ENCODE data around the gene LANCL2. TPM values are rescaled to one million over a fixed set of nuclear protein-coding genes. Genes with fewer than 3 reads are reported as not detected.

LANCL2 gene
- polyA plus RNA-seq, 3 donors = 6.4 to 11.8 (median 8.3) TPM

GRCh38 chr7:55474944-55475854 is 110.1 kb downstream of the LANCL2 start:
- Mint-ChIP-seq H3K27me3 (ENCODE audit: low read depth in 3 of 3) (no peaks in the 10 kb centered on the region), H3K27ac (peak overlapping the region in 3 of 7 donors; percentile 37 to 58 (median 58)), H3K4me1 (peaks cover 4% of the 10 kb centered on the region), H3K4me3 (no peak overlapping the region), H3K36me3 (peaks cover 30 to 36% of the 10 kb centered on the region in 2 donors), H3K9me3 (no peaks in the 10 kb centered on the region)
- intact Hi-C loops (cut with micrococcal nuclease) = no loop called here
- Histone ChIP-seq H3K27me3 (ENCODE audit: control insufficient read depth in 2 of 2, insufficient read depth in 2 of 2, low read length in 2 of 2) (no peaks in the 10 kb centered on the region), H3K36me3 (replicated peaks in 1 of 2; ENCODE audit: control insufficient read depth in 1 of 2, insufficient read depth in 2 of 2, low read length in 2 of 2) (peaks cover 6 to 32% of the 10 kb centered on the region in 2 donors), H4K20me1 (ENCODE audit: insufficient read depth, low read length) (peaks cover 12% of the 10 kb centered on the region), H3K9me3 (replicated peaks in 1 of 2; ENCODE audit: control insufficient read depth in 1 of 2, insufficient read depth in 1 of 2, low read length in 2 of 2) (no peaks in the 10 kb centered on the region), H3K27ac (ENCODE audit: low read depth in 1 of 2, low read length in 2 of 2) (no peak overlapping the region), H3K4me2 (replicated peaks; ENCODE audit: extremely low read depth, low read length, poor library complexity, severe bottlenecking) (no peak overlapping the region), H3K4me1 (ENCODE audit: control insufficient read depth in 1 of 2, insufficient read depth in 2 of 2, low read length in 2 of 2) (no peaks in the 10 kb centered on the region), H3K79me2 (ENCODE audit: insufficient read depth, low read length) (no peaks in the 10 kb centered on the region), H3K4me3 (replicated peaks in 1 of 3; ENCODE audit: low read depth in 2 of 3, low read length in 3 of 3) (no peak overlapping the region), H3K9ac (ENCODE audit: insufficient read depth, low read length, poor library complexity, severe bottlenecking) (no peak overlapping the region), H2AFZ (ENCODE audit: insufficient read depth, low read depth, low read length, poor library complexity, severe bottlenecking) (no peak overlapping the region)
- TF ChIP-seq, protein P1, sequence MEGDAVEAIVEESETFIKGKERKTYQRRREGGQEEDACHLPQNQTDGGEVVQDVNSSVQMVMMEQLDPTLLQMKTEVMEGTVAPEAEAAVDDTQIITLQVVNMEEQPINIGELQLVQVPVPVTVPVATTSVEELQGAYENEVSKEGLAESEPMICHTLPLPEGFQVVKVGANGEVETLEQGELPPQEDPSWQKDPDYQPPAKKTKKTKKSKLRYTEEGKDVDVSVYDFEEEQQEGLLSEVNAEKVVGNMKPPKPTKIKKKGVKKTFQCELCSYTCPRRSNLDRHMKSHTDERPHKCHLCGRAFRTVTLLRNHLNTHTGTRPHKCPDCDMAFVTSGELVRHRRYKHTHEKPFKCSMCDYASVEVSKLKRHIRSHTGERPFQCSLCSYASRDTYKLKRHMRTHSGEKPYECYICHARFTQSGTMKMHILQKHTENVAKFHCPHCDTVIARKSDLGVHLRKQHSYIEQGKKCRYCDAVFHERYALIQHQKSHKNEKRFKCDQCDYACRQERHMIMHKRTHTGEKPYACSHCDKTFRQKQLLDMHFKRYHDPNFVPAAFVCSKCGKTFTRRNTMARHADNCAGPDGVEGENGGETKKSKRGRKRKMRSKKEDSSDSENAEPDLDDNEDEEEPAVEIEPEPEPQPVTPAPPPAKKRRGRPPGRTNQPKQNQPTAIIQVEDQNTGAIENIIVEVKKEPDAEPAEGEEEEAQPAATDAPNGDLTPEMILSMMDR (IDR thresholded peaks at IDR 0.05) = no peak
- WGBS (ENCODE audit: insufficient coverage) = 95% methylated on average over 16 of the region's 22 CpGs
- DNase-seq = peak in 1 of 3 donors; percentile 2

DNA sequence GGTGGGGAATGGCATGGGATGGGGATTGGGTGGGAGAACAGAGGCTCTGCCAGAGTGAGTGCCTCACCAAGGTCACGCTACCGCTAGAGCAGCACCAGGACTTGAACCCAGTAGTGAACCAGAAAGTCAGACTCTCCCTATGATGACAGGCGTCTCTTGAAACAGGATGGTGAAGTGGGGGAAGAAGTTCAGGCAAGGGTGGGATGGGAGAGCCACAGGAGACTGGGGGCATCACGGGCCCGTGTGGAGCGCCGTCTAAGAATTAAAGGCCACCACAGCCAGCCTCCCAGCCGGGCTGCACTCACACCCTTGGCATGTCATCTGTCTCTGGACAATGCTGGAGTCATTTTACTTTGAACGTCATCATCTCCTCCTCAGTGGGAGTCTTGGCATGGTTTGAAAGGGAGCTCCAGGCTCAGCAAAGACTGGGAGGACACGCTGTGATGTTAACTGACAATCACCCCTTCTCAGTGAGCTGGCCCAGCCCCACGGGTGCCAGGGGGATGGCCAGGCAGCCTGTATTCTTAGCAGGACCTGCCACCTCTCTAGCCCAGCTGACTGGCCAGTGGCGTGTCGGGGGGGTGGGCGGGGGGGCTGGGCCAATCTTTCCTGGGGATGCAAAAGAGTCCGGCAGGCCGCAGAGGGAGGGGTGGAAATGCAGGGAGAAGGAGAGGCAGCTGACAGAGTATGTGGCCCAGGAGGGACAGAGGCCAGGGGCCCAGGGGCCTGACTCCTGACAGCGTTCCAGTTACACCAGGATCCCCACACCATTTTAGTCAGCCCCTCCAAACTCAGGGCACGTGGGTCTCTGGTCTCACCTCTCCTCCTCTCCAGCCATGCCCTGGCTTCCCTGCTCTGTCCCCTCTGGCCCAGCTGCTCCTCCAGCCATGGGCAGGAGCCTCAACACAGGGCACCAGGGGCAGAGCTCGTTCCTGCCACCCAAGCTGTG is 111.0 kb downstream of the LANCL2 start:
- 98% methylated on average over 13 of the region's 19 CpGs for WGBS (ENCODE audit: insufficient coverage)
- H3K4me2 ChIP-seq (replicated peaks; ENCODE audit: extremely low read depth, low read length, poor library complexity, severe bottlenecking) = no peak overlapping the region
- intact Hi-C loops (cut with micrococcal nuclease) = no loop called here
- TF ChIP-seq, protein P1 (IDR thresholded peaks at IDR 0.05) = no peak
- no peak overlapping the region for H3K9ac ChIP-seq (ENCODE audit: insufficient read depth, low read length, poor library complexity, severe bottlenecking)
- no peak overlapping the region for H3K27ac ChIP-seq (ENCODE audit: low read depth in 1 of 2, low read length in 2 of 2)
- H3K9me3 Mint-ChIP-seq = no peaks in the 10 kb centered on the region
- H3K4me1 ChIP-seq (ENCODE audit: control insufficient read depth in 1 of 2, insufficient read depth in 2 of 2, low read length in 2 of 2) = no peaks in the 10 kb centered on the region
- H3K36me3 ChIP-seq (replicated peaks in 1 of 2; ENCODE audit: control insufficient read depth in 1 of 2, insufficient read depth in 2 of 2, low read length in 2 of 2) = peaks cover 6 to 32% of the 10 kb centered on the region in 2 donors
- no peaks in the 10 kb centered on the region for H3K9me3 ChIP-seq (replicated peaks in 1 of 2; ENCODE audit: control insufficient read depth in 1 of 2, insufficient read depth in 1 of 2, low read length in 2 of 2)
- no peak overlapping the region for H3K4me3 ChIP-seq (replicated peaks in 1 of 3; ENCODE audit: low read depth in 2 of 3, low read length in 3 of 3)
- peak overlapping the region in 3 of 7 donors; percentile 2 to 71 (median 25) for H3K27ac Mint-ChIP-seq
- peaks cover 4% of the 10 kb centered on the region for H3K4me1 Mint-ChIP-seq
- H3K79me2 ChIP-seq (ENCODE audit: insufficient read depth, low read length) = no peaks in the 10 kb centered on the region
- peaks cover 12% of the 10 kb centered on the region for H4K20me1 ChIP-seq (ENCODE audit: insufficient read depth, low read length)
- H3K27me3 ChIP-seq (ENCODE audit: control insufficient read depth in 2 of 2, insufficient read depth in 2 of 2, low read length in 2 of 2) = no peaks in the 10 kb centered on the region
- peaks cover 31 to 32% of the 10 kb centered on the region in 2 donors for H3K36me3 Mint-ChIP-seq
- no peaks in the 10 kb centered on the region for H3K27me3 Mint-ChIP-seq (ENCODE audit: low read depth in 3 of 3)
- no peak for DNase-seq
- no peak overlapping the region for H2AFZ ChIP-seq (ENCODE audit: insufficient read depth, low read depth, low read length, poor library complexity, severe bottlenecking)
- H3K4me3 Mint-ChIP-seq = no peak overlapping the region

Measured in CD14-positive monocyte (primary cell).